Measurements from ENCODE around the gene ZFYVE28. TPM values are rescaled to one million over a fixed set of nuclear protein-coding genes. Genes with fewer than 3 reads are reported as not detected.
"Not testable (repeated sequence)": the region's sequence is repeated elsewhere in the genome, so short reads cannot be mapped to it uniquely, and the experiment has no call there.

The ZFYVE28 gene
- total and polyA plus RNA-seq, 10 of the 15 experiments (the other 5 are each of a cell fraction or from before 2014, with no cell fraction given), result 0.06 to 1.9 (median 0.22) TPM; not detected in 1

GRCh38 chr4:2384245-2384644 is 34.2 kb downstream of the ZFYVE28 start (continued):
- TF ChIP-seq NFYA (IDR thresholded peaks at IDR 0.05; ENCODE audit: borderline replicate concordance, low read depth, low read length), result no peak
- TF ChIP-seq SMAD5 (IDR thresholded peaks at IDR 0.05; ENCODE audit: low read depth), result no peak

GRCh38 chr4:2383760-2384159 is 34.7 kb downstream of the ZFYVE28 start:
- TF ChIP-seq POLR2A (IDR thresholded peaks at IDR 0.05; ENCODE audit: low read depth, low read length), result no peak
- TF ChIP-seq YY1 (IDR thresholded peaks at IDR 0.05; ENCODE audit: low read depth, low read length), result no peak
- no peak for TF ChIP-seq ZSCAN29 (IDR thresholded peaks at IDR 0.05)
- no peak for TF ChIP-seq SUZ12 (IDR thresholded peaks at IDR 0.05; ENCODE audit: unreplicated experiment)
- no peak for TF ChIP-seq ZNF24 (IDR thresholded peaks at IDR 0.05)
- no peak for TF ChIP-seq SP1 (IDR thresholded peaks at IDR 0.05; ENCODE audit: low read depth, low read length)
- TF ChIP-seq POLR2AphosphoS2 (IDR thresholded peaks at IDR 0.05; ENCODE audit: low read depth, low read length), result no peak
- no peak for TF ChIP-seq TCF7 (IDR thresholded peaks at IDR 0.05; ENCODE audit: borderline replicate concordance)
- TF ChIP-seq NR2C2 (IDR thresholded peaks at IDR 0.05; ENCODE audit: borderline replicate concordance, control insufficient read depth, insufficient read length, low read depth), result no peak
- no peak for TF ChIP-seq SREBF2 (IDR thresholded peaks at IDR 0.05; ENCODE audit: low read length)
- no peak for TF ChIP-seq POU2F2 (IDR thresholded peaks at IDR 0.05; ENCODE audit: borderline replicate concordance, low read depth, low read length)
- TF ChIP-seq BMI1 (IDR thresholded peaks at IDR 0.05; ENCODE audit: borderline replicate concordance), result no peak
- TF ChIP-seq MYC (IDR thresholded peaks at IDR 0.05; ENCODE audit: insufficient read depth, insufficient read length, insufficient replicate concordance, low read length, severe bottlenecking), result no peak
- SMC1A ChIA-PET (ENCODE audit: uncharacterized antibody, unreplicated experiment), result no interaction called here
- CTCF ChIA-PET, result no interaction called here
- no peak overlapping the region for H3K27ac ChIP-seq (ENCODE audit: control insufficient read depth, insufficient read depth)
- H3K4me1 ChIP-seq (ENCODE audit: control insufficient read depth, insufficient read depth, low read length), result no peaks in the 10 kb centered on the region
- no peaks in the 10 kb centered on the region for H3K36me3 ChIP-seq (ENCODE audit: control insufficient read depth in 2 of 2, insufficient read depth in 2 of 2, low read length in 1 of 2)
- FAIRE-seq (no peak), DNase-seq (ENCODE audit: low read depth, low spot score) (no peak), ATAC-seq (no peak)
- H3K9me3 ChIP-seq (replicated peaks; ENCODE audit: control insufficient read depth, insufficient read depth, low read length), result no peaks in the 10 kb centered on the region; the same call in 2 of the 3 replicates
- POLR2A ChIA-PET, result no interaction called here
- H3K4me2 ChIP-seq (ENCODE audit: control insufficient read depth, insufficient read depth), result no peak overlapping the region
- H3K9ac ChIP-seq (ENCODE audit: control insufficient read depth, insufficient read depth, low read length), result no peak overlapping the region
- in situ Hi-C loops (cut with MboI), result no loop called here
- intact Hi-C loops (cut with micrococcal nuclease; ENCODE audit: unreplicated experiment), result no loop called here
- H3K79me2 ChIP-seq (ENCODE audit: control insufficient read depth, insufficient read depth, low read length), result no peaks in the 10 kb centered on the region
- RAD21 ChIA-PET (ENCODE audit: unreplicated experiment), result no interaction called here
- no TSS peak for BruUV-seq (replicated peaks)
- no peak overlapping the region for H2AFZ ChIP-seq (ENCODE audit: control insufficient read depth, low read depth, low read length)
- WGBS (ENCODE audit: insufficient coverage, insufficient replicate concordance, low lambda C conversion rate, missing lambda C conversion rate), result 41% methylated on average over 5 of the region's 5 CpGs
- H3K27me3 ChIP-seq (replicated peaks in 1 of 2; ENCODE audit: control insufficient read depth in 2 of 2, insufficient read depth in 2 of 2, low read length in 1 of 2), result no peaks in the 10 kb centered on the region
- H3K4me3 ChIP-seq, result no peak overlapping the region
- H4K20me1 ChIP-seq (ENCODE audit: control insufficient read depth, insufficient read depth), result 0 out of 2 replicates have a peak, but pooled peaks cover 4% of the 10 kb centered on the region

GRCh38 chr4:2383220-2383631 is 35.2 kb downstream of the ZFYVE28 start:
- H3K27me3 ChIP-seq (replicated peaks in 1 of 2; ENCODE audit: control insufficient read depth in 2 of 2, insufficient read depth in 2 of 2, low read length in 1 of 2); intact Hi-C loops (cut with micrococcal nuclease; ENCODE audit: unreplicated experiment); H3K4me1 ChIP-seq (ENCODE audit: control insufficient read depth, insufficient read depth, low read length); CTCF ChIA-PET; H3K9me3 ChIP-seq (replicated peaks; ENCODE audit: control insufficient read depth, insufficient read depth, low read length); H3K4me2 ChIP-seq (ENCODE audit: control insufficient read depth, insufficient read depth); H3K9ac ChIP-seq (ENCODE audit: control insufficient read depth, insufficient read depth, low read length); H3K79me2 ChIP-seq (ENCODE audit: control insufficient read depth, insufficient read depth, low read length); H2AFZ ChIP-seq (ENCODE audit: control insufficient read depth, low read depth, low read length); DNase-seq (ENCODE audit: low read depth, low spot score); H3K27ac ChIP-seq (ENCODE audit: control insufficient read depth, insufficient read depth); ATAC-seq; H3K36me3 ChIP-seq (ENCODE audit: control insufficient read depth in 2 of 2, insufficient read depth in 2 of 2, low read length in 1 of 2); SMC1A ChIA-PET (ENCODE audit: uncharacterized antibody, unreplicated experiment); H3K4me3 ChIP-seq; POLR2A ChIA-PET; H4K20me1 ChIP-seq (ENCODE audit: control insufficient read depth, insufficient read depth); FAIRE-seq; in situ Hi-C loops (cut with MboI); BruUV-seq (replicated peaks); RAD21 ChIA-PET (ENCODE audit: unreplicated experiment): not testable (repeated sequence)
- 41% methylated on average over 8 of the region's 8 CpGs for WGBS (ENCODE audit: insufficient coverage, insufficient replicate concordance, low lambda C conversion rate, missing lambda C conversion rate)

Measured in GM12878 (cell line).